H1 (cell line): ENCODE results near the gene TWNK. TPM values are rescaled to one million over a fixed set of nuclear protein-coding genes. Genes with fewer than 3 reads are reported as not detected.

Experiments
- CTCF ChIA-PET: fragments of 300-600 bp; sonication (Branson Sonifier 250); formaldehyde crosslinking; loops from one replicate; lab custom pipeline; 2021; ENCODE audit not compliant: partially characterized antibody; lab: Charles Lee
- POLR2A ChIA-PET: fragments of 300-600 bp; sonication (Branson Sonifier 250); formaldehyde crosslinking; loops from one replicate; lab custom pipeline; 2021; ENCODE audit warnings: inconsistent platforms; ENCODE audit not compliant: partially characterized antibody; lab: Charles Lee
- DNase-seq, 2 experiments: peaks; one replicate each; pipeline versions ENCODE4 v3.0.0 to v3.0.0-alpha.2; 2010 to 2022; ENCODE audit warnings: low spot score in 2 of 2, low read depth in 1 of 2, mixed read lengths in 1 of 2
- FAIRE-seq: peaks from 2 replicates; lab custom pipeline; 2011; peaks lifted over from hg19 to GRCh38; lab: Jason Lieb, UNC
- H2AFZ ChIP-seq: 2 replicates; pipeline ENCODE4 v1.8.1; 2012; ENCODE audit warnings: low read length, inconsistent platforms
- H2AK5ac ChIP-seq: 2 replicates; pipeline ENCODE4 v1.6.1; 2013; ENCODE audit warnings: low read depth, low read length
- H2BK120ac ChIP-seq: replicated peaks from 2 replicates; pipeline ENCODE3; 2013; ENCODE audit warnings: low read depth, low read length, inconsistent platforms
- H2BK12ac ChIP-seq: 2 replicates; pipeline ENCODE4 v1.6.1; 2013; ENCODE audit warnings: low read depth, low read length
- H2BK15ac ChIP-seq: 2 replicates; pipeline ENCODE4 v1.6.1; 2013; ENCODE audit warnings: low read length
- H2BK20ac ChIP-seq: 2 replicates; pipeline ENCODE4 v1.6.1; 2013; ENCODE audit warnings: low read length
- H2BK5ac ChIP-seq: 2 replicates; pipeline ENCODE4 v1.6.1; 2013; ENCODE audit warnings: low read depth, low read length
- H3K14ac ChIP-seq: 2 replicates; pipeline ENCODE4 v1.6.1; 2013; ENCODE audit warnings: inconsistent platforms; ENCODE audit not compliant: insufficient read length
- H3K18ac ChIP-seq: 2 replicates; pipeline ENCODE4 v1.6.1; 2013; ENCODE audit warnings: low read length; ENCODE audit errors: extremely low read depth
- H3K23ac ChIP-seq: 2 replicates; pipeline ENCODE4 v1.6.1; 2013; ENCODE audit warnings: inconsistent platforms; ENCODE audit not compliant: insufficient read length
- H3K23me2 ChIP-seq: 2 replicates; pipeline ENCODE4 v1.6.1; 2013; ENCODE audit warnings: low read depth, low read length
- H3K27ac ChIP-seq: 2 replicates; pipeline ENCODE4 v1.6.1; 2011; ENCODE audit warnings: low read depth, low read length, inconsistent platforms
- H3K27me3 ChIP-seq, 4 experiments: replicated peaks in 1 of 4; 1 replicate in 1 of 4; 2 replicates in 3 of 4; pipeline versions ENCODE4 v1.6.1 to v1.8.1; 2011 to 2013; ENCODE audit warnings: low read length in 3 of 4, mild to moderate bottlenecking in 3 of 4, inconsistent platforms in 2 of 4, mixed read lengths in 2 of 4, moderate library complexity in 1 of 4; ENCODE audit not compliant: control insufficient read depth in 3 of 4, insufficient read depth in 3 of 4; ENCODE audit errors: extremely low read depth in 1 of 4
- H3K36me3 ChIP-seq, 4 experiments: 2 replicates each; pipeline versions ENCODE4 v1.6.1 to v1.8.1; 2011 to 2013; ENCODE audit warnings: mild to moderate bottlenecking in 4 of 4, low read length in 3 of 4, moderate library complexity in 2 of 4, control low read depth in 1 of 4, inconsistent platforms in 1 of 4; ENCODE audit not compliant: insufficient read depth in 4 of 4, control insufficient read depth in 2 of 4
- H3K4ac ChIP-seq: replicated peaks from 2 replicates; pipeline ENCODE3; 2013; ENCODE audit warnings: low read length, low read depth, mixed read lengths, inconsistent platforms; ENCODE audit not compliant: insufficient read length
- H3K4me1 ChIP-seq, 4 experiments: replicated peaks in 1 of 4; 1 replicate in 1 of 4; 2 replicates in 3 of 4; pipeline versions ENCODE4 v1.6.1 to v1.8.1; 2011 to 2013; ENCODE audit warnings: low read length in 3 of 4, inconsistent platforms in 2 of 4, mixed read lengths in 1 of 4; ENCODE audit not compliant: insufficient read depth in 4 of 4, control insufficient read depth in 3 of 4
- H3K4me2 ChIP-seq, 2 experiments: 2 replicates each; pipeline versions ENCODE4 v1.6.1 to v1.8.1; 2011 to 2013; ENCODE audit warnings: low read depth in 2 of 2, low read length in 2 of 2, control low read depth in 1 of 2, inconsistent platforms in 1 of 2, mild to moderate bottlenecking in 1 of 2; ENCODE audit not compliant: insufficient read depth in 1 of 2
- H3K4me3 ChIP-seq, 4 experiments: fragments of 200-600, 300-600 bp in 1 of 4; sonication (generic), shearing (Covaris generic), sonication (Bioruptor Twin) in 1 of 4; 2 replicates each; pipeline versions ENCODE4 v1.5.1 to v1.8.1; 2011 to 2016; ENCODE audit warnings: low read length in 4 of 4, low read depth in 3 of 4, control low read depth in 2 of 4, inconsistent platforms in 2 of 4, mild to moderate bottlenecking in 2 of 4, mixed read lengths in 1 of 4, moderate library complexity in 1 of 4; ENCODE audit not compliant: insufficient read depth in 2 of 4; ENCODE audit errors: extremely low read depth in 1 of 4
- H3K56ac ChIP-seq: replicated peaks from 2 replicates; pipeline ENCODE3; 2013; ENCODE audit warnings: low read depth, mild to moderate bottlenecking, mixed read lengths, low read length, inconsistent platforms; ENCODE audit not compliant: insufficient read length
- H3K79me1 ChIP-seq: 2 replicates; pipeline ENCODE4 v1.6.1; 2013; ENCODE audit warnings: low read depth, low read length, control low read depth
- H3K79me2 ChIP-seq, 2 experiments: 2 replicates each; pipeline versions ENCODE4 v1.6.1 to v1.8.1; 2012 to 2013; ENCODE audit warnings: low read length in 2 of 2, mild to moderate bottlenecking in 2 of 2, inconsistent platforms in 1 of 2; ENCODE audit not compliant: insufficient read depth in 2 of 2, control insufficient read depth in 1 of 2
- H3K9ac ChIP-seq, 4 experiments: replicated peaks in 1 of 4; 1 replicate in 1 of 4; 2 replicates in 3 of 4; pipeline versions ENCODE4 v1.6.1 to v1.8.1; 2011 to 2013; ENCODE audit warnings: low read depth in 3 of 4, low read length in 3 of 4, control low read depth in 2 of 4, mild to moderate bottlenecking in 2 of 4, moderate library complexity in 2 of 4, inconsistent platforms in 1 of 4; ENCODE audit errors: extremely low read depth in 1 of 4
- H3K9me3 ChIP-seq, 2 experiments: 2 replicates each; pipeline versions ENCODE4 v1.6.1 to v1.8.1; 2012 to 2013; ENCODE audit warnings: mild to moderate bottlenecking in 2 of 2, moderate library complexity in 2 of 2, control low read depth in 1 of 2, inconsistent platforms in 1 of 2, low read depth in 1 of 2, low read length in 1 of 2, mixed read lengths in 1 of 2; ENCODE audit not compliant: insufficient read depth in 2 of 2
- H4K20me1 ChIP-seq, 2 experiments: replicated peaks in 1 of 2; 2 replicates each; pipeline versions ENCODE3 to v1.8.1; 2011 to 2013; ENCODE audit warnings: inconsistent platforms in 2 of 2, low read length in 2 of 2, mild to moderate bottlenecking in 1 of 2; ENCODE audit not compliant: insufficient read depth in 2 of 2, control insufficient read depth in 1 of 2
- H4K5ac ChIP-seq: 2 replicates; pipeline ENCODE4 v1.6.1; 2013; ENCODE audit warnings: low read length, low read depth, mixed read lengths, inconsistent platforms; ENCODE audit not compliant: insufficient read length
- H4K8ac ChIP-seq: 2 replicates; pipeline ENCODE4 v1.8.0; 2013; ENCODE audit warnings: mild to moderate bottlenecking, moderate library complexity, low read length, inconsistent platforms; ENCODE audit not compliant: insufficient read depth; ENCODE audit errors: extremely low read depth
- H4K91ac ChIP-seq: replicated peaks from 2 replicates; pipeline ENCODE3; 2013; ENCODE audit warnings: low read length, mixed read lengths, inconsistent platforms; ENCODE audit not compliant: insufficient read length
- EP300 ChIP-seq, 2 experiments: IDR thresholded peaks; 1 replicate in 1 of 2; 2 replicates in 1 of 2; pipeline ENCODE4 v1.6.1; 2011 to 2012; ENCODE audit warnings: low read depth in 2 of 2, low read length in 2 of 2, mild to moderate bottlenecking in 2 of 2, borderline replicate concordance in 1 of 2, inconsistent platforms in 1 of 2, moderate library complexity in 1 of 2
- KDM1A ChIP-seq: fragments of 200-600, 300-600 bp; sonication (generic); IDR thresholded peaks from 2 replicates; pipeline ENCODE4 v1.7.1; 2016; ENCODE audit warnings: mild to moderate bottlenecking, low read length, borderline replicate concordance
- POLR2A ChIP-seq, 2 experiments: IDR thresholded peaks; 1 replicate in 1 of 2; 2 replicates in 1 of 2; pipeline ENCODE4 v1.6.1; 2011; ENCODE audit warnings: low read depth in 2 of 2, low read length in 2 of 2, mild to moderate bottlenecking in 2 of 2; ENCODE audit errors: control extremely low read depth in 1 of 2
- SIN3A ChIP-seq, 2 experiments: IDR thresholded peaks in 1 of 2; conservative IDR thresholded peaks in 1 of 2; 2 replicates each; pipeline ENCODE4 v1.6.1; 2011 to 2012; ENCODE audit warnings: low read length in 2 of 2, improper control_type of control experiment in 1 of 2, low read depth in 1 of 2, mild to moderate bottlenecking in 1 of 2
- SIRT6 ChIP-seq: IDR thresholded peaks from one replicate; pipeline ENCODE4 v1.7.1; 2012; ENCODE audit warnings: low read length, inconsistent platforms
- SP1 ChIP-seq: IDR thresholded peaks from 2 replicates; pipeline ENCODE4 v1.6.1; 2011; ENCODE audit warnings: low read depth, low read length
- SRF ChIP-seq: IDR thresholded peaks from 2 replicates; pipeline ENCODE4 v1.6.1; 2011; ENCODE audit warnings: mild to moderate bottlenecking, low read depth, low read length, moderate library complexity
- TCF12 ChIP-seq: IDR thresholded peaks from 2 replicates; pipeline ENCODE4 v1.6.1; 2011; ENCODE audit warnings: low read depth, mild to moderate bottlenecking, low read length
- TEAD4 ChIP-seq: IDR thresholded peaks from 2 replicates; pipeline ENCODE4 v1.6.1; 2012; ENCODE audit warnings: low read depth, low read length, inconsistent platforms, mixed read lengths
- WGBS, 2 experiments: shearing (Covaris generic) in 1 of 2; methylation state at CpG; one replicate each; pipeline versions ENCODE4 v1.1.6 to v1.1.7; 2013 to 2015; ENCODE audit warnings: low lambda C conversion rate in 2 of 2, mixed read lengths in 2 of 2, inconsistent platforms in 1 of 2, low coverage in 1 of 2, missing lambda C conversion rate in 1 of 2; ENCODE audit not compliant: insufficient replicate concordance in 2 of 2, insufficient coverage in 1 of 2, insufficient read length in 1 of 2; ENCODE audit errors: extremely low coverage in 1 of 2, missing lambda C conversion rate in 1 of 2; 5-methylcytosine and 5-hydroxymethylcytosine counted together
- polyA plus RNA-seq, 7 experiments: library from polyadenylated mRNA; depleted of rRNA in 3 of 7; stranded (reverse) in 5 of 7; unstranded in 2 of 7; fragments of >200 nt in 5 of 7; fragments of 200-250 nt in 2 of 7; gene quantifications; 1 replicate in 5 of 7; 2 replicates in 1 of 7; 4 replicates in 1 of 7; pipeline versions ENCODE4 v1.2.1 to v1.2.3, GENCODE V29; 2011 to 2013; ENCODE audit warnings: missing spikeins in 2 of 7, mixed read lengths in 2 of 7
- total RNA-seq: library from RNA; stranded (reverse); fragmentation: NEBNext Ultra II Directional; extraction: Animal tissue kit (Norgen Biotek cat#: 25700); gene quantifications from 2 replicates; pipeline ENCODE4 v1.2.1, GENCODE V29; 2021

Gene TWNK
- total and polyA plus RNA-seq, 2 of the 8 experiments (the other 6 are each of a cell fraction or from before 2014, with no cell fraction given), result 15.4 to 32.5 TPM

GRCh38 chr10:101028446-101029337 lies 41.3 kb downstream of the TWNK start:
- H3K18ac ChIP-seq, result no peak overlapping the region
- peak overlapping the region; percentile 46 for H3K4ac ChIP-seq

More at GRCh38 chr10:101028446-101029337, 41.3 kb downstream of the TWNK start:
- no peak overlapping the region for H2BK5ac ChIP-seq
- TF ChIP-seq TCF12 (no peak), SRF (no peak), SP1 (no peak), TEAD4 (no peak), EP300 (IDR thresholded peaks at IDR 0.05; ENCODE audit: borderline replicate concordance in 1 of 2, low read depth in 2 of 2, low read length in 2 of 2) (no peak), KDM1A (no peak), SIN3A (conservative IDR thresholded peaks at IDR 0.05 in 1 of 2, IDR thresholded peaks at IDR 0.05 in 1 of 2; ENCODE audit: low read depth in 1 of 2, low read length in 2 of 2) (no peak), POLR2A (IDR thresholded peaks at IDR 0.05; ENCODE audit: control extremely low read depth in 1 of 2, low read depth in 2 of 2, low read length in 2 of 2) (no peak), SIRT6 (no peak)
- TF ChIP-seq, all 59 proteins: peak for 0
- H3K79me1 ChIP-seq, result no peaks in the 10 kb centered on the region; the same call in 1 of the 2 replicates
- H3K4me2 ChIP-seq, result peak overlapping the region in 1 of 2 experiments; percentile 91; a peak in 1 of 4 replicates
- peaks cover 0 to 26% (median 21%) of the 10 kb centered on the region in 4 experiments; a peak in 6 of 7 replicates for H3K4me1 ChIP-seq
- H2BK12ac ChIP-seq, result peak overlapping the region; percentile 39; the same call in 1 of the 2 replicates
- CTCF ChIA-PET, result interaction anchor here (0.6 to 51.8 kb wide), 17 partner anchors 11 to 553 kb away, joined by 3 to 2176 read pairs (median 5); partner anchors contain the start of genes KAZALD1 and LZTS2
- H3K4me3 ChIP-seq, result no peak overlapping the region; a peak in 1 of 8 replicates
- no peak overlapping the region for H3K23ac ChIP-seq
- no peaks in the 10 kb centered on the region for H3K79me2 ChIP-seq
- no peaks in the 10 kb centered on the region for H3K36me3 ChIP-seq
- H4K8ac ChIP-seq, result no peak overlapping the region
- DNase-seq (no peak), FAIRE-seq (no peak)
- H3K9me3 ChIP-seq, result no peaks in the 10 kb centered on the region
- H3K14ac ChIP-seq, result no peak overlapping the region
- H2BK15ac ChIP-seq, result no peak overlapping the region
- H2AFZ ChIP-seq, result no peak overlapping the region
- H3K27ac ChIP-seq, result no peak overlapping the region
- no peak overlapping the region for H4K91ac ChIP-seq
- no peak overlapping the region for H3K56ac ChIP-seq
- no peak overlapping the region for H2BK20ac ChIP-seq
- no peak overlapping the region for H4K5ac ChIP-seq
- POLR2A ChIA-PET, result interaction anchor here (0.7 to 3.5 kb wide), 4 partner anchors 10 to 32 kb away, joined by 3 to 24 read pairs (median 3); partner anchors contain the start of gene LZTS2
- peaks cover 1 to 31% (median 26%) of the 10 kb centered on the region in 4 experiments for H3K27me3 ChIP-seq
- peaks cover 0 to 3% of the 10 kb centered on the region in 2 experiments for H4K20me1 ChIP-seq
- WGBS, 2 experiments, result 90% methylated on average over 6 of the region's 7 CpGs; no CpG with 5 or more reads in 1 of the 2 experiments
- H2AK5ac ChIP-seq, result no peak overlapping the region
- no peak overlapping the region for H3K9ac ChIP-seq
- no peak overlapping the region for H2BK120ac ChIP-seq
- peaks cover 17% of the 10 kb centered on the region for H3K23me2 ChIP-seq
